GM19035 (cell line): Measurements from ENCODE around the gene MYO5C.

ENCODE experiments used
- ATAC-seq: cut with Tn5 transposase; IDR thresholded peaks from one replicate; pipeline ENCODE4 v1.9.1; 2021; ENCODE audit not compliant: unreplicated experiment

The MYO5C gene

DNA sequence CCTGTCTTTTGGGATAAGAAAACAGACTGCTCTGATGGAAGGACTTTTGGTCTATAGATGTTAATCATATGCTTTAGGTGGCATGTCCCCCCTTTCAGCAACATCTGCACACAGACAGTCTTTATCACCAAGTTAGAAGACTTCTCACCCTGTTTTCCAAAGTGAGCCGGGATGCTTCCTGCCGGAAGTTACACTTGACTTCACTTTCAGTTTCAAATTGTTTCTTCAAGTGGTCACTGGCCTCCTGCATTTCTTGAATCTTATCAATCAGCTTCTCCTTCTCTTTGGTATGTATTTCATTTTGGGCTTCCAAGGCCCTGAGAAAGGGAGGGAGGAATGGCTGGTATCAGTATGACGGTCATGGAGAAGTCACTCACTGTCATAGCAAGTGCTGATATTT lies 77.2 kb downstream of the MYO5C start:
- ATAC-seq, result no peak

- ATAC-seq, result no peak
Measured at GRCh38 chr15:52217186-52217585, 78.4 kb downstream of the MYO5C start.

DNA sequence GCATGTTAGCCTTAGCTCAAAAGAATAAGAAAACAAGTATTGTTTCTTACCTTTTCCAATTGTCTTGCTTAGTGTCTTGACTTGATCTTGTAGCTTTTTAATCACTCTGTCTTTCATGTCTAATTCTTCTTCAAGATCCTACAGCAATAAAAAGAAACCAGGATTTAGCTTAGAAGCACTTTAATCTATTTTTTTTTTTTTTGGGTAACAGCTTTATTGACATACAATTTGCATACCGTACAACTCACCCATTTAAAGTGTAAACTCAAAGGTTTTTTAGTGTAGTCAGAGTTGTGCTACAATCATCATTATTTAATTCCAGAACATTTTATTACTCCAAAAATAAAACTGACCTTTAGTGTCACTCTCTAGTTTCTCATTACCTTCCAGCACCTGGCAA lies 81.1 kb downstream of the MYO5C start:
- no peak for ATAC-seq

GRCh38 chr15:52213206-52213605 lies 82.4 kb downstream of the MYO5C start:
- no peak for ATAC-seq

DNA sequence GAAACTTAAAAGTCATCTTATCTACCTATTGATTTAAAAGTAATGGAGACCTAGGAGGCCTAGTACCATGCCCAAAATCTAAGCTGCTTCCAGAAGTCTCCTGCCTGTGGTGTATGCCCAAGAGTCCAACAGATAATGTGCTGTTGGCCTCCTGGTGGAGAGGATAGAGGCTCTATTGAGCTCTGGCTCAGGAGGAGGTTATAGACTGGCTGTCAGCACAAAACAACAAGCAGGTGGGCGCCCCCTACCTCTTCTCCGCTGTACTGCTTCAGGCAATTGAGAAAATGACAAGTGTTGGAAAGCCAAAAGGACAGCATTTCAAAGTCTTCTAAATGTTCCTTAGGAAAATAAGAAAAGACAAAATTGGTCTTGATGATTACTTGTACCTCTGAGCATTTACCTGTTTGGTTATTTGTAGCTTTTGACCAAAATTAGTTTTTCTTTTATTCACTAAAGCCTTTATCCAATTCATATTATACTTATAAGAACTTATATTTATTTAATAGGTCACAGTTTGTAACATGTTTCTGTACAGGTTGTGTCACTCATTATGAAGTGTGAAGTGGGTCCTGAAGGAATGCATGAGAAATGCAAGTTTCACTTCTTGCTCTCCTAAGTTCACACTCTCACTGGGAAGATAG lies 87.2 kb downstream of the MYO5C start:
- peak; percentile 85 for ATAC-seq

DNA sequence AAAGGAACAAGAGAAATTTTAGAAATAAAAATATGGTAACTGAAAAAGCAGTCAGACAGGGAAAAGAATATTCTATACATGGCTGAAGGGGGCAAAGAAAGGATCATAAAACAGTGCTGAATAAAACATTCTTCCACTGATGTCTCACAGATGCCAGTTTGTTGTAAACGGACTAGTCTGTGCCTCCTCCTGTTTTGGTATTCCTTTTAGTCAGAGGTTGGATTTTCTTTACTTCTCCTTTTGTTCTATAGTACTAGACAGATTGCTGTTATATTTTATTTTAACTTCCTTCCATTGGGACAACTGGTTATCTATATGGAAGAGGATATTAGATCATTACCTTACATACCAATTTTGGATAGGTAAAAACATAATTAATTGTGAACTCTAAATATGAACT lies 88.4 kb downstream of the MYO5C start:
- ATAC-seq, result no peak

DNA sequence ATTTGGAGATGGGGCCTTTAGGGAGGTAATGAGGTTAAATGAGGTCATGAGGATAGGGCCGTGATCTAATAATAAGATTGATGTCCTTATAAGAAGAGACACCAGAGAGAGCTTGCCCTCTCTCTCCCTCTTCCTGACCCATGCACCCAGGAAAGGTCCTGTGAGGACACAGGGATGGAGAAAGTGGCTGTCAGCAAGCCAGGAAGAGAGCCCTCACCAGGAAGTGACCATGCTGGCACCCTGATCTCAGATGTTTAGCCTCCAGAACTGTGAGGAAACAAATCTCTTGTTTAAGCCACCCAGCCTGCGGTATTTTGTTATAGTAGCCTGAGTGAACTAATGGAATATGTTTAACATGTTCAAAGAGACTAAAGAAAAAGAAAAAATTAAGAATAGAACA lies 89.2 kb downstream of the MYO5C start:
- ATAC-seq, result no peak

DNA sequence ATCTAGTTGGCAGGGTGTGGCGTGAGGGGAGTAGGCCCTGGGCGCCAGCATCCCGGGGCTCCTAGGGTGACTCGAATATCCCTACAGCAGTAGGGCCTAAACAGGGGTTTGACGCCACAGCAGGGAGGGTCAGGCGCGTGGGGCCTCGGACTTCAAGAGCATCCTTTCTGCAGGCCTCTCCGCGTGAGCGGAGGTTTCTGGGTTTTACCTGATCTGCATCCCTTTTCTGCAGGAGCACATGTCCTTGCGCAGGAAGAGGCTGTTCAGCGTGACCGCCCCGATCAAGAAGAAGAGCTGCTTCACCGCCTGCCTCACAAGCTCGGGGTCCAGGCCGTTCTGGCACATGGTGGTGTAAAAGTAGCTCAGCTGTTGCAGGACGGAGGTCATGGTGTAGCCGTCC lies 90.9 kb downstream of the MYO5C start:
- no peak for ATAC-seq

DNA sequence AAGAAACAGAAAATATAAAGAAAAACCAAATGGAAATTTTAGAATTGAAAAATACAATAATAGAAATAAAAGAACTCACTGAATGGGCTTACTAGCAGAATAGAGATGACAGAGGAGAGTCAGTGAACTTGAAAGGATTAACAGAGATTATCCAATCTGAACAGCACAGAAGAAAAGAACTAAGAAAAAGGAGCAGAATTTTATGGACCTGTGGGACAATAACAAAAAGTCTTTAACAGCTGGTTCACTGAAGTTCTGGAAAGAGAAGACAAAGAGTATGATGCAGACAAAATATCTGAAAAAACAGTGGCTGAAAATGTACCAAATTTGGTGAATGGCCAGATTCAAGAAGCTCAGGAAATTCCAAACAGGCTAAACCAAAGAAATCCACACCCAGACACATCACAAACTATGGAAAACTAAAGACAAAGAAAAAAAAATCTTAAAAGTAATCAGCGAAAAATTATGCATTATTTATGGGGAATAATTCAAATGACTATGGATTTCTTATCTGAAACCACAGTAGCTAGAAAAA lies 94.7 kb downstream of the MYO5C start:
- no peak for ATAC-seq

GRCh38 chr15:52199271-52199670 lies 96.3 kb downstream of the MYO5C start:
- ATAC-seq, result no peak

DNA sequence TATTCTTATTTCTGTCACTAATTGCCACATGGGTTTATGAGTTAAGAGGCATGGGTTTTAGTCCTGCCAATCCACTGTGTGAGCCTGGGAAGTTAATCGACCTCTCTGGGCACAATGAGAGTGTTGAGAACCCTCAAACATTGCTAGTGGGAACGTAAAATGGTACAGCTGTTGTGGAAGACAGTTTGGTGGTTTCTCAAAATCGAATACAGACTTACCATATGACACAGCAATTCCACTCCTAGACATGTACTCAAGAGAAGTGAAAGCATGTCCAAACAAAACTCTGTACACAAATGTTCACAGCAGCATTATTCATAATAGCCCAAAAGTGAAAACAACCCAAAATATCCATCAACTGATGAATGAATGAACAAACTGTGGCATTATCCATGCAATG lies 98.7 kb downstream of the MYO5C start:
- ATAC-seq, result no peak

GRCh38 chr15:52193791-52194190 lies 101.8 kb downstream of the MYO5C start:
- no peak for ATAC-seq

- no peak for ATAC-seq
Measured at GRCh38 chr15:52193321-52193720, 102.3 kb downstream of the MYO5C start.

DNA sequence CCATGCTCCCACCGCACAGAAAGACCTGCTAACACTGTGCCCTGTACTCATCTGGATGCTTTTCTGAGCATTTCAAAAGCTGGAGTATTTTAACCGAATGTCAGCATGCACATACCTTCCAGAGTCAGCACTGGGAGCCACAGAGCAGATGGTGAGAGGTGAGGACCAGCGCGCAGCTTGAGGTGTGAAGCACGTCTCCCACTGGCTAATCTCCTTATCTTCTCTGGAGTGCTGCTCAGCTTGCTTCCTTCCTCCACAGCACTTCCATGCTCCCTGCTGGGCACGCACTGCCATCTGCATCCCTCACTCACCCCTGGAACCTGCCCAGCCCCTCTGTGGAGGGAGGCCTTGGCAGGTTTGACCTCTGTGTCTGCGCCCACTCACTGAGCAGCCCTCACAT lies 104.4 kb downstream of the MYO5C start, which contains the start of gene GNB5:
TSS of gene GNB5 (minus strand) at position 186 of the 400 bp plus-strand sequence. CDS start 6,716 bp downstream, outside the sequence.
- no peak for ATAC-seq

- no peak for ATAC-seq
Measured at GRCh38 chr15:52186651-52187486, 108.7 kb downstream of the MYO5C start.

DNA sequence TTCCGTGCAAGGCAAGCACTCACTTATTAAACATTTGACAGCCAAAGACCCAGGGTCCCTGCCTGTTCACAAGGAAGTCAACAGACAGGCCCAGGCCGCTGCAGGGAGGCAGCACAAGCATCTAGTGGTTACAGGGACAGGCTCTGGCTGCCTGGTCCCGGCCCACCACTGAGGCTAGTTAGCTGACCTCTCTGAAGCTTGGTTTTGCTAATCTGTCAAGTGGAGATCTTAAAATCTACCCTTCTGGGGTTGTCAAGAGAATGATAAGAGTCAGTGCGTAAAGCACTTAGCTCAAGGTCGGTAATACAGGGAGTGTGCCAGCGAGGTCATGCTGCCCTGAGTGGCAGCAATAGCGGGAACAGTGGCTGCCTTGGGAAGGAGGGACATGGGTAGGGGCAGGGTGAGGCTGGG lies 110.4 kb downstream of the MYO5C start:
- no peak for ATAC-seq

DNA sequence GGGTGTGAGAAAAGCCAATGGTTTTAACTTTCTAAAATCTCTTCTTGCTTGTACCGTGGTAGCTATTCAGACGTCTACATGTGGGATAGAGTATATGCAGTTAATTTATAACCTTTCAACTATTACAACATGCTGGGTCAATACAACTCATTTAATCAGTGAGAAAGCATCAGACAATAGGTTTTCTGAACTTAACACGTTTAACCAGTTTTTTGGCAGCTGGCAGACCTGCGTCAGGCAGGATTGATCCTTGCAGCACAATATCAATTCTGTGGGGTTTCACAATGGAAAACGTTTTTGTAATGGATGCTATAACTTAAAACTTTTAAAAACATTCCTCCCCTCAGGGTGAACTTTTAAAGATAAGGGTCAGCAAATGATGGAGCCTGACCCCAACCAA lies 110.9 kb downstream of the MYO5C start:
- ATAC-seq, result no peak

- ATAC-seq, result no peak
Measured at GRCh38 chr15:52183562-52184173, 111.9 kb downstream of the MYO5C start.

- ATAC-seq, result no peak
Measured at GRCh38 chr15:52181938-52182780, 113.4 kb downstream of the MYO5C start.

GRCh38 chr15:52180851-52181450 lies 114.7 kb downstream of the MYO5C start:
- no peak for ATAC-seq
